DOHH2 (cell line): ENCODE results near the gene PLSCR3.

Source experiments
- H3F3A ChIP-seq: fragments of 200-600 bp; sonication (generic), shearing (Covaris generic); 2 replicates; pipeline ENCODE4 v1.6.0; 2016; ENCODE audit warnings: antibody characterized with exemption, mild to moderate bottlenecking; ENCODE audit not compliant: control insufficient read depth, insufficient read depth
- H3K27ac ChIP-seq: fragments of 200-600 bp; sonication (generic); 2 replicates; pipeline ENCODE4 v1.5.1; 2014; ENCODE audit warnings: low read depth, mild to moderate bottlenecking, low read length, moderate library complexity
- H3K27me3 ChIP-seq: fragments of 200-600 bp; sonication (generic); 2 replicates; pipeline ENCODE4 v1.6.1; 2014; ENCODE audit warnings: mild to moderate bottlenecking, low read length, mixed read lengths; ENCODE audit not compliant: control insufficient read depth
- H3K36me3 ChIP-seq: fragments of 200-600 bp; sonication (generic); 2 replicates; pipeline ENCODE4 v1.6.1; 2014; ENCODE audit warnings: mild to moderate bottlenecking, low read length, moderate library complexity, mixed read lengths; ENCODE audit not compliant: control insufficient read depth
- H3K4me1 ChIP-seq: fragments of 200-600 bp; sonication (generic); 2 replicates; pipeline ENCODE4 v1.6.1; 2014; ENCODE audit warnings: mild to moderate bottlenecking, low read length, mixed read lengths; ENCODE audit not compliant: control insufficient read depth
- H3K4me2 ChIP-seq: fragments of 200-600 bp; sonication (generic); 2 replicates; pipeline ENCODE4 v1.6.0; 2014; ENCODE audit warnings: mild to moderate bottlenecking, low read length, moderate library complexity
- H3K4me3 ChIP-seq: fragments of 200-600 bp; sonication (generic); 2 replicates; pipeline ENCODE4 v1.5.1; 2014; ENCODE audit warnings: mild to moderate bottlenecking, low read length, mixed read lengths
- H3K79me2 ChIP-seq: fragments of 200-600 bp; sonication (generic); 2 replicates; pipeline ENCODE4 v1.6.1; 2014; ENCODE audit warnings: mild to moderate bottlenecking, low read length, mixed read lengths; ENCODE audit not compliant: control insufficient read depth
- H3K9me2 ChIP-seq: fragments of 200-600 bp; sonication (generic); replicated peaks from 2 replicates; pipeline ENCODE4 v1.6.1; 2014; ENCODE audit warnings: mild to moderate bottlenecking, low read length, mixed read lengths; ENCODE audit not compliant: control insufficient read depth
- H3K9me3 ChIP-seq: fragments of 200-600 bp; sonication (generic); 2 replicates; pipeline ENCODE4 v1.6.1; 2014; ENCODE audit warnings: antibody characterized with exemption, low read length, mixed read lengths; ENCODE audit not compliant: control insufficient read depth, insufficient read depth
- H4K20me1 ChIP-seq: fragments of 200-600 bp; sonication (generic); 2 replicates; pipeline ENCODE4 v1.6.0; 2014; ENCODE audit warnings: low read depth, mild to moderate bottlenecking, antibody characterized with exemption, low read length, moderate library complexity; ENCODE audit not compliant: control insufficient read depth, insufficient read depth
- EZH2phosphoT487 ChIP-seq: fragments of 200-600 bp; sonication (generic); IDR thresholded peaks from 2 replicates; pipeline ENCODE4 v1.6.1; 2017; ENCODE audit warnings: borderline replicate concordance, mild to moderate bottlenecking, antibody characterized with exemption, low read length, moderate library complexity, mixed read lengths
- TF ChIP-seq, protein P1 (sequence below): fragments of 200-600 bp; sonication (generic); IDR thresholded peaks from one replicate; pipeline ENCODE4 v1.5.1; 2014; ENCODE audit warnings: antibody characterized with exemption, mild to moderate bottlenecking, low read depth, low read length; ENCODE audit not compliant: poor library complexity, severe bottlenecking

Gene PLSCR3

DNA sequence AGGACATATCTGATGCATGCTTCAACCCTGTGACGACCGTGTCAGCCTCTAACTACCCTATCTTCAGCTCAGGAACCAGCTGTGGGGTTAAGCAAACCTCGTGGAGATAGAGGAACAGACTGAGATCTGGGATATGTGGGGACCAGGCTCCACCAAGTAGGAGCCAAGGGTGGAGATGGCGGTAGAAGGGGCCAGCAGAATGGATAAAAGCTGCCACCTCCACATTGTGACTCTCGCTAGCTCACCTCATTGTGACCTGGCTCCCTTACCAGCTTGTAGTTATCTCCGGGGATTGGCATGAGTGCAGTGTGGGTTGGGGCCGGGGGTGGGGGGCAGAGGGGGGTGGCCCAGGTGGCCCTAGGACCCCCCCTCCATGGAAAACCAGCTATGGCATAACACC is 31.0 kb upstream of the PLSCR3 start, which contains the start of gene SPEM2:
Gene SPEM2 (plus strand): TSS at position 301 of the 400 bp plus-strand sequence. CDS start 73 bp downstream, at position 374.
- no peaks in the 10 kb centered on the region for H3K27me3 ChIP-seq
- H3K36me3 ChIP-seq: no peaks in the 10 kb centered on the region
- no peaks in the 10 kb centered on the region for H3K9me3 ChIP-seq
- TF ChIP-seq EZH2phosphoT487: no peak
- TF ChIP-seq, protein P1, sequence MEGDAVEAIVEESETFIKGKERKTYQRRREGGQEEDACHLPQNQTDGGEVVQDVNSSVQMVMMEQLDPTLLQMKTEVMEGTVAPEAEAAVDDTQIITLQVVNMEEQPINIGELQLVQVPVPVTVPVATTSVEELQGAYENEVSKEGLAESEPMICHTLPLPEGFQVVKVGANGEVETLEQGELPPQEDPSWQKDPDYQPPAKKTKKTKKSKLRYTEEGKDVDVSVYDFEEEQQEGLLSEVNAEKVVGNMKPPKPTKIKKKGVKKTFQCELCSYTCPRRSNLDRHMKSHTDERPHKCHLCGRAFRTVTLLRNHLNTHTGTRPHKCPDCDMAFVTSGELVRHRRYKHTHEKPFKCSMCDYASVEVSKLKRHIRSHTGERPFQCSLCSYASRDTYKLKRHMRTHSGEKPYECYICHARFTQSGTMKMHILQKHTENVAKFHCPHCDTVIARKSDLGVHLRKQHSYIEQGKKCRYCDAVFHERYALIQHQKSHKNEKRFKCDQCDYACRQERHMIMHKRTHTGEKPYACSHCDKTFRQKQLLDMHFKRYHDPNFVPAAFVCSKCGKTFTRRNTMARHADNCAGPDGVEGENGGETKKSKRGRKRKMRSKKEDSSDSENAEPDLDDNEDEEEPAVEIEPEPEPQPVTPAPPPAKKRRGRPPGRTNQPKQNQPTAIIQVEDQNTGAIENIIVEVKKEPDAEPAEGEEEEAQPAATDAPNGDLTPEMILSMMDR: no peak
- no peak within 1 kb of the TSS for H3K4me3 ChIP-seq
- H3K79me2 ChIP-seq: no peaks in the 10 kb centered on the region
- no peaks in the 10 kb centered on the region for H4K20me1 ChIP-seq
- H3F3A ChIP-seq: no peaks in the 10 kb centered on the region
- no peaks in the 10 kb centered on the region for H3K4me1 ChIP-seq
- H3K9me2 ChIP-seq: no peaks in the 10 kb centered on the region
- H3K4me2 ChIP-seq: no peak within 1 kb of the TSS
- no peak within 1 kb of the TSS for H3K27ac ChIP-seq

DNA sequence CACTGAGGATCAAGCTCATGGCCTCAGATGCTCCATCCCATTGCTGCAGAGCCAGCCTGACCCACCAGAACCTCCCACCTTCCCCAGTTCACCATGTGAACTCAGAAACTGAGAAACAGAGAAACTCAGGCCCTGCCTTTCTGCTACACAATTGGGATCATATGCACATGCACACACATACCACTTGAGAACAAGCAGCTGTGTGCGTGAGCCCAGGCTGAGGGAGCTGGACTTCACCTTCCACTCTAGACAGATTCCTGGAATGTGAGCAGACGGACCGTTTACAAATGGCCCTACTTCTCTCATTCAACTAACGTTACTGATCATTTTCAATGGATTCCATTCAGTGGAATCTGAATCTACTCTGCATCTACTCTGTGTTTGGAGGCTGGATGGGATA is 29.4 kb upstream of the PLSCR3 start:
- TF ChIP-seq EZH2phosphoT487: no peak
- TF ChIP-seq, protein P1: no peak
- no peaks in the 10 kb centered on the region for H3K36me3 ChIP-seq
- no peaks in the 10 kb centered on the region for H3K4me1 ChIP-seq
- H3K4me3 ChIP-seq: no peak overlapping the region
- no peaks in the 10 kb centered on the region for H4K20me1 ChIP-seq
- no peaks in the 10 kb centered on the region for H3F3A ChIP-seq
- H3K9me3 ChIP-seq: no peaks in the 10 kb centered on the region
- H3K9me2 ChIP-seq: no peaks in the 10 kb centered on the region
- H3K4me2 ChIP-seq: no peak overlapping the region
- no peaks in the 10 kb centered on the region for H3K79me2 ChIP-seq
- no peak overlapping the region for H3K27ac ChIP-seq
- H3K27me3 ChIP-seq: no peaks in the 10 kb centered on the region; the same call in 1 of the 2 replicates

DNA sequence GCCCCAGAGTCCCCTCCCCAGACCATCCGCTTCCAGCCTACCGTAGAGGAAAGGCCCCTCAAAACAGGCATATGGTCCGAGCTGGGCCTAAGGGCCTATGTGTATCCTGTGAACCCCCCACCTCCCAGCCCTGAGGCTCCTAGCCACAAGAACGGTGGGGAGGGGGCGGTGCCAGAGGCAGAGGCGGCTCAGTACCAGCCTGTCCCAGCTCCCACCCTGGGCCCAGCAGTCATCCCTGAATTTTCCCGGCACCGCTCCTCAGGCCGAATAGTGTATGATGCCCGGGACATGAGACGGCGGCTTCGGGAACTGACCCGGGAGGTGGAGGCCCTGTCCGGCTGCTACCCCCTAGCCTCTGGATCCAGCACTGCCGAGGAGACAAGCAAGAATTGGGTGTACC is 26.9 kb upstream of the PLSCR3 start:
- H3K4me3 ChIP-seq: no peak overlapping the region
- no peaks in the 10 kb centered on the region for H4K20me1 ChIP-seq
- no peaks in the 10 kb centered on the region for H3K4me1 ChIP-seq
- no peak overlapping the region for H3K27ac ChIP-seq
- no peaks in the 10 kb centered on the region for H3K36me3 ChIP-seq
- TF ChIP-seq EZH2phosphoT487: no peak
- TF ChIP-seq, protein P1: no peak
- H3F3A ChIP-seq: no peaks in the 10 kb centered on the region
- H3K9me3 ChIP-seq: no peaks in the 10 kb centered on the region
- no peak overlapping the region for H3K4me2 ChIP-seq
- H3K27me3 ChIP-seq: no peaks in the 10 kb centered on the region; the same call in 1 of the 2 replicates
- H3K79me2 ChIP-seq: no peaks in the 10 kb centered on the region
- H3K9me2 ChIP-seq: no peaks in the 10 kb centered on the region
